Activated effector memory CD4-positive, alpha-beta T cell treated with Interleukin-2 at 50 U/mL for 16 hours (primary cell): Measurements from ENCODE around the gene UGT1A6.

Experiments used
- DNase-seq: peaks from one replicate; pipeline ENCODE4 v3.0.0-alpha.2; 2020

Gene UGT1A6

GRCh38 chr2:233822101-233822771 lies 129.5 kb downstream of the UGT1A6 start:
- no peak for DNase-seq
